Measurements from ENCODE around the gene MCL1.

Gene MCL1

GRCh38 chr1:150544204-150544603 lies 35.2 kb downstream of the MCL1 start:
- H3K36me3 Mint-ChIP-seq: no peaks in the 10 kb centered on the region
- DNase-seq: no peak
- no peak overlapping the region for H3K27ac Mint-ChIP-seq
- peaks cover 4% of the 10 kb centered on the region for H3K4me1 Mint-ChIP-seq
- H3K27me3 Mint-ChIP-seq: peaks cover 62% of the 10 kb centered on the region
- H3K9me3 Mint-ChIP-seq: no peaks in the 10 kb centered on the region
- no peak overlapping the region for H3K4me3 Mint-ChIP-seq
- CTCF ChIA-PET: interaction anchor here (0.7 to 1.7 kb wide), 3 partner anchors 12 to 16 kb away, joined by 3 to 5 read pairs (median 3); no protein-coding TSS in a partner anchor

GRCh38 chr1:150543500-150544143 lies 35.8 kb downstream of the MCL1 start:
- H3K36me3 Mint-ChIP-seq: no peaks in the 10 kb centered on the region
- H3K27ac Mint-ChIP-seq: no peak overlapping the region
- H3K9me3 Mint-ChIP-seq: no peaks in the 10 kb centered on the region
- peaks cover 4% of the 10 kb centered on the region for H3K4me1 Mint-ChIP-seq
- no peak for DNase-seq
- H3K4me3 Mint-ChIP-seq: no peak overlapping the region
- CTCF ChIA-PET: interaction anchor here (0.9 to 1.7 kb wide), 3 partner anchors 11 to 17 kb away, joined by 3 to 6 read pairs (median 5); no protein-coding TSS in a partner anchor
- peaks cover 65% of the 10 kb centered on the region for H3K27me3 Mint-ChIP-seq

DNA sequence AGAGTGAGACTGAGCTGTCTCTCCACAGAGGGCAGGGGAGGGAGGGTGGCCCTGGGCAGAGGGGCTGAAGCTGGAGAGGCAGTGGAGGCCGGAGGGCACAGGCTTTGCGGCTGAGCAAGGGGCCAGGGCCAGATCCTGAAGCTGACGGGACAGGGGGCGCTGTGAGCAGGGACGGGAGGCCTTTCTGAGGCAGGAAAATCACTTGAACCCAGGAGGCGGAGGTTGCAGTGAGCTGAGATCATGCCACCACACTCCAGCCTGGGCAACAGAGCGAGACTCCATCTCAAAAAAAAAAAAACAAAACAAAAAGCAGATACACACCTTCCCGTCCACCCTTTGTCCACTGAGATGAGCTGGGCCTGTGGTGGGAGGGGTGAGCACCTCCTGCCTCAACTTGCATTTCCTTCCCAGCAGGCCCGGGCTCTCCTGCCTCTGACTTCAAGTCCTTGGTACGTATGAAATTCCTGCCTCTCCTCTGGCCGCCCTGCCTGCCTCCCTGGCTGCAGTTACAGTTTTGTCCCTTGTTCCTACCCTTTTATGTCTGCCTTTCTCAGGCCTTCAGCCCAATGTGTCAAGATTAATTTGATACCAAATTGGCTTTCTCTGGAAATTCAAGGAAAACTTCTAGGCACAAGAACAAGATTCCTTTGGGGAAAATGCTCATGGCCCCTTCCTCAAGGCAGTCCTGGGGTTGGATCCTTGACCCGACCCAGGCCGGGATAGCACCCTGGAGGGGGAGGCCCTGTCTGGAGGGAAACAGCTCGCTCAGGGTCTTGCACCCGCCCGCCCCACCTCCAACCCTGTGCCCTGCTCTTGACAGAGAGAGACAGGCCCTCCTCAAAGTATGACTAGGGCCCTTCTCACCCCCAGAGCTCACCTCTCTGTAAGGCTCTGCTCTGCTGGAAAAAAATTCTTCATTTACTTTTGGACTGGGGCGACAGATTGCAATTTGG lies 41.4 kb downstream of the MCL1 start:
- no peak for DNase-seq
- H3K4me3 Mint-ChIP-seq: no peak overlapping the region
- CTCF ChIA-PET: interaction anchor here (0.9 kb wide), 1 partner anchor 22 kb away, joined by 3 read pairs; the partner anchor contains the start of gene FALEC
- H3K36me3 Mint-ChIP-seq: no peaks in the 10 kb centered on the region
- H3K4me1 Mint-ChIP-seq: no peaks in the 10 kb centered on the region
- H3K9me3 Mint-ChIP-seq: no peaks in the 10 kb centered on the region
- H3K27me3 Mint-ChIP-seq: peaks cover 44% of the 10 kb centered on the region
- no peak overlapping the region for H3K27ac Mint-ChIP-seq

GRCh38 chr1:150536836-150537731 lies 42.3 kb downstream of the MCL1 start:
- peaks cover 38% of the 10 kb centered on the region for H3K27me3 Mint-ChIP-seq
- H3K36me3 Mint-ChIP-seq: no peaks in the 10 kb centered on the region
- no peak overlapping the region for H3K27ac Mint-ChIP-seq
- no peaks in the 10 kb centered on the region for H3K9me3 Mint-ChIP-seq
- no peak overlapping the region for H3K4me3 Mint-ChIP-seq
- CTCF ChIA-PET: interaction anchor here (0.8 to 1.5 kb wide), 3 partner anchors 21 to 281 kb away, joined by 3 to 5 read pairs (median 3); partner anchors contain the start of gene FALEC
- H3K4me1 Mint-ChIP-seq: no peaks in the 10 kb centered on the region
- DNase-seq: no peak

DNA sequence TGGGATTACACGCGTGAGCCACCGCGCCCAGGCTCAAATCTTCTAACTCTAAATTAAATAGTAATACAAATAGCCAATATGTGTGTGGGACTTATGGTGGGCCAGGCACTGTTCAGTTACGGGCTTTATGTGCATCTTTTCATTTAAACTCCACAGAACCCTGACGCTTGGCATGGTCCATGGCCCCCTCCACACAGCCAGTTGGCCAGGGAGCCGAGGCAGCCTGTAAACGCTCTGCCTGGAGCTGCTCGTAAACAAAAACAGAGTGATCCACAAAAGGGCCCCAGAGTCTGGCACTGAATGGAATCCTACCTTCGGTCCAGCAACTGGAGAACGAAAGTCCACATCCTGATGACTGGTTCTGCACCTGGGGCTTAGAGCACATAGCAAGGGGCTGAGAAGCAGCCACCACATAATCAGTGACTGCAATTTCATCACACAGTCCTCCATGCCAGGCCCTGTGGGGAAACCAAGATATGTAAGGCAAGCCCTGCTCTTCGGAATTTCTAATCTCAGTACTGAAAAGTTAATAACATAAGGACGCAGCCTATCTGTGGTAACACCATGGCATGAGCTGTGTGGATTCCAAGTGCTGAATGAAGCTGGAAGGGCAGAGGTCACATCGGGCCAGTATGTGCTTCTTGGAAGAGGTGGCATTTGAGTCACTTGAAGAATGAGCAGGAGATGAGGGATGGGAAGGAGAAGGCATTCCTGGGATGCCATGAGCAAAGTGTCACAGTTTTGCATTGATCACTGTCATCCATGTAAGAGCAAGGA lies 43.7 kb downstream of the MCL1 start:
- H3K4me1 Mint-ChIP-seq: no peaks in the 10 kb centered on the region
- no peak overlapping the region for H3K27ac Mint-ChIP-seq
- no peak overlapping the region for H3K4me3 Mint-ChIP-seq
- CTCF ChIA-PET: interaction anchor here (1.5 kb wide), 1 partner anchor 71 kb away, joined by 5 read pairs; no protein-coding TSS in a partner anchor
- H3K27me3 Mint-ChIP-seq: peaks cover 33% of the 10 kb centered on the region
- H3K36me3 Mint-ChIP-seq: no peaks in the 10 kb centered on the region
- no peak for DNase-seq
- H3K9me3 Mint-ChIP-seq: no peaks in the 10 kb centered on the region

- no peak for DNase-seq
- no peaks in the 10 kb centered on the region for H3K9me3 Mint-ChIP-seq
- H3K27me3 Mint-ChIP-seq: peaks cover 20% of the 10 kb centered on the region
- H3K4me1 Mint-ChIP-seq: no peaks in the 10 kb centered on the region
- CTCF ChIA-PET: interaction anchor here (2.2 to 4.0 kb wide), 2 partner anchors 18 to 278 kb away, joined by 6 to 24 read pairs; partner anchors contain the start of gene FALEC
- no peaks in the 10 kb centered on the region for H3K36me3 Mint-ChIP-seq
- no peak overlapping the region for H3K4me3 Mint-ChIP-seq
- no peak overlapping the region for H3K27ac Mint-ChIP-seq
Measured at GRCh38 chr1:150534002-150534401, 45.4 kb downstream of the MCL1 start.

DNA sequence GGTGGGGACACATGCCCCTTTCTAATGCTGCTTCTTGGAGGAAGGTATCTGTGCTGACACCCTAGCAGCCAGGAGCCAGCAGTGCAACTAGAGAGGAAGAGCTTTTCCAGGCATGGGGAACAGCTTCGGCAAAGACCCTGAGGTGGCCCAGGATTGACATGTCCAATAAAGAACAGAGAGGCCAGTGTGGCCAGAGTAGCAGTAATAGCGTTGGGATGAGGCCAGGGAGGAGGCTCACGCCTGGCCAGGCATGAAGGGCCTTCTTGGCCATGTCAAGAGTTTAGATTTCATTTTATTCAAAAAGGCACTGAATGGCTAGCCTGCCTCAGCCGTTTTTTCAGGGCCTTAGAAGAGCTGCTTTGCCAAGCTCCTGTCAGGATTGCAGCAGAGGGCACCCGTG lies 46.5 kb downstream of the MCL1 start:
- Mint-ChIP-seq H3K4me3 (no peak overlapping the region), H3K27ac (no peak overlapping the region)
- DNase-seq: no peak

GRCh38 chr1:150530491-150531159 lies 48.8 kb downstream of the MCL1 start:
- H3K4me3 Mint-ChIP-seq: no peak overlapping the region
- H3K36me3 Mint-ChIP-seq: no peaks in the 10 kb centered on the region
- peaks cover 4% of the 10 kb centered on the region for H3K27me3 Mint-ChIP-seq
- H3K9me3 Mint-ChIP-seq: no peaks in the 10 kb centered on the region
- CTCF ChIA-PET: interaction anchor here (0.8 to 4.0 kb wide), 6 partner anchors 14 to 276 kb away, joined by 3 to 24 read pairs (median 4); partner anchors contain the start of gene FALEC
- DNase-seq: no peak
- no peaks in the 10 kb centered on the region for H3K4me1 Mint-ChIP-seq
- H3K27ac Mint-ChIP-seq: no peak overlapping the region

More for the DNA sequence above, 46.5 kb downstream of the MCL1 start:
- Mint-ChIP-seq H3K4me1 (no peaks in the 10 kb centered on the region), H3K36me3 (no peaks in the 10 kb centered on the region), H3K9me3 (no peaks in the 10 kb centered on the region), H3K27me3 (peaks cover 12% of the 10 kb centered on the region)
- CTCF ChIA-PET: interaction anchor here (0.6 to 4.0 kb wide), 15 partner anchors 10 to 721 kb away, joined by 3 to 24 read pairs (median 4); partner anchors contain the start of gene FALEC

GRCh38 chr1:150529017-150529416 lies 50.4 kb downstream of the MCL1 start:
- no peaks in the 10 kb centered on the region for H3K4me1 Mint-ChIP-seq
- H3K36me3 Mint-ChIP-seq: no peaks in the 10 kb centered on the region
- H3K27ac Mint-ChIP-seq: no peak overlapping the region
- H3K9me3 Mint-ChIP-seq: no peaks in the 10 kb centered on the region
- no peak overlapping the region for H3K4me3 Mint-ChIP-seq
- H3K27me3 Mint-ChIP-seq: peaks cover 5% of the 10 kb centered on the region
- DNase-seq: no peak
- CTCF ChIA-PET: interaction anchor here (0.7 to 1.2 kb wide), 3 partner anchors 12 to 32 kb away, joined by 3 to 4 read pairs (median 3); no protein-coding TSS in a partner anchor

- no peak for DNase-seq
Measured at GRCh38 chr1:150528196-150528595, 51.2 kb downstream of the MCL1 start.

GRCh38 chr1:150525348-150525747 lies 54.1 kb downstream of the MCL1 start:
- CTCF ChIA-PET: no interaction called here
- no peaks in the 10 kb centered on the region for H3K9me3 Mint-ChIP-seq
- H3K36me3 Mint-ChIP-seq: no peaks in the 10 kb centered on the region
- DNase-seq: no peak
- H3K27ac Mint-ChIP-seq: no peak overlapping the region
- no peak overlapping the region for H3K4me3 Mint-ChIP-seq
- peaks cover 5% of the 10 kb centered on the region for H3K27me3 Mint-ChIP-seq
- H3K4me1 Mint-ChIP-seq: peaks cover 5% of the 10 kb centered on the region

More at GRCh38 chr1:150528196-150528595, 51.2 kb downstream of the MCL1 start:
- CTCF ChIA-PET: interaction anchor here (0.7 to 1.2 kb wide), 2 partner anchors 12 to 33 kb away, joined by 3 to 4 read pairs; no protein-coding TSS in a partner anchor
- Mint-ChIP-seq H3K36me3 (no peaks in the 10 kb centered on the region), H3K4me1 (no peaks in the 10 kb centered on the region), H3K27me3 (peaks cover 5% of the 10 kb centered on the region), H3K4me3 (no peak overlapping the region), H3K9me3 (no peaks in the 10 kb centered on the region), H3K27ac (no peak overlapping the region)

All from activated naive CD4-positive, alpha-beta T cell treated with anti-CD3 and anti-CD28 coated beads, Interleukin-2, amount 10 ng/mL, durations not matched to agents 7 days and 5 days (primary cell).